CD14-positive monocyte (primary cell): Measurements from ENCODE around the gene THSD4. TPM values are rescaled to one million over a fixed set of nuclear protein-coding genes. Genes with fewer than 3 reads are reported as not detected.
"Not testable (repeated sequence)": the region's sequence is repeated elsewhere in the genome, so short reads cannot be mapped to it uniquely, and the experiment has no call there.

Experiments
- DNase-seq, 3 donors: peaks; one replicate each; pipeline ENCODE4 v3.0.0-alpha.2; 2011 to 2022
- H2AFZ ChIP-seq: 2 replicates; pipeline ENCODE4 v1.6.0; 2012; ENCODE audit warnings: mild to moderate bottlenecking, low read depth, low read length, inconsistent platforms; ENCODE audit not compliant: insufficient read depth, poor library complexity, severe bottlenecking
- H3K27ac ChIP-seq, 2 donors: 1 replicate in 1 of 2; 2 replicates in 1 of 2; pipeline ENCODE4 v1.5.1; 2012 to 2013; ENCODE audit warnings: low read length in 2 of 2, control low read depth in 1 of 2, inconsistent platforms in 1 of 2, low read depth in 1 of 2, mild to moderate bottlenecking in 1 of 2
- H3K27me3 ChIP-seq, 2 donors: one replicate each; pipeline versions ENCODE4 v1.6.0 to v1.6.1; 2011 to 2013; ENCODE audit warnings: low read length in 2 of 2; ENCODE audit not compliant: control insufficient read depth in 2 of 2, insufficient read depth in 2 of 2
- H3K36me3 ChIP-seq, 2 donors: replicated peaks in 1 of 2; 1 replicate in 1 of 2; 2 replicates in 1 of 2; pipeline versions ENCODE4 v1.5.1 to v1.6.1; 2012 to 2013; ENCODE audit warnings: low read length in 2 of 2, control low read depth in 1 of 2, inconsistent platforms in 1 of 2, mild to moderate bottlenecking in 1 of 2; ENCODE audit not compliant: insufficient read depth in 2 of 2, control insufficient read depth in 1 of 2
- H3K4me1 ChIP-seq, 2 donors: 1 replicate in 1 of 2; 2 replicates in 1 of 2; pipeline versions ENCODE4 v1.5.1 to v1.6.1; 2012 to 2013; ENCODE audit warnings: low read length in 2 of 2, control low read depth in 1 of 2, inconsistent platforms in 1 of 2, mild to moderate bottlenecking in 1 of 2, moderate library complexity in 1 of 2; ENCODE audit not compliant: insufficient read depth in 2 of 2, control insufficient read depth in 1 of 2
- H3K4me2 ChIP-seq: replicated peaks from 2 replicates; pipeline ENCODE3; 2012; ENCODE audit warnings: low read length, moderate library complexity, mild to moderate bottlenecking; ENCODE audit not compliant: poor library complexity, severe bottlenecking; ENCODE audit errors: extremely low read depth
- H3K4me3 ChIP-seq, 3 experiments: fragments of 200-600 bp in 1 of 3; sonication (generic) in 1 of 3; replicated peaks in 1 of 3; 1 replicate in 2 of 3; 2 replicates in 1 of 3; pipeline ENCODE4 v1.5.1; 2011 to 2013; ENCODE audit warnings: low read length in 3 of 3, mild to moderate bottlenecking in 3 of 3, control low read depth in 2 of 3, low read depth in 2 of 3, inconsistent platforms in 1 of 3, moderate library complexity in 1 of 3
- H3K79me2 ChIP-seq: 2 replicates; pipeline ENCODE4 v1.6.0; 2012; ENCODE audit warnings: mild to moderate bottlenecking, control low read depth, inconsistent platforms, low read length, moderate library complexity; ENCODE audit not compliant: insufficient read depth
- H3K9ac ChIP-seq: 2 replicates; pipeline ENCODE4 v1.6.0; 2017; ENCODE audit warnings: low read length, mild to moderate bottlenecking; ENCODE audit not compliant: insufficient read depth, poor library complexity, severe bottlenecking
- H3K9me3 ChIP-seq, 2 donors: replicated peaks in 1 of 2; 1 replicate in 1 of 2; 2 replicates in 1 of 2; pipeline versions ENCODE4 v1.5.1 to v1.6.1; 2012 to 2013; ENCODE audit warnings: low read length in 2 of 2, control low read depth in 1 of 2; ENCODE audit not compliant: control insufficient read depth in 1 of 2, insufficient read depth in 1 of 2
- H4K20me1 ChIP-seq: 2 replicates; pipeline ENCODE4 v1.6.0; 2012; ENCODE audit warnings: mild to moderate bottlenecking, low read length, control low read depth, moderate library complexity; ENCODE audit not compliant: insufficient read depth
- H3K27ac Mint-ChIP-seq, 7 donors: one replicate each; pipeline ENCODE4 v1.8.0; 2020; ENCODE audit warnings: mild to moderate bottlenecking in 7 of 7, mixed read lengths in 7 of 7, moderate library complexity in 6 of 7, inconsistent platforms in 2 of 7
- H3K27me3 Mint-ChIP-seq, 3 donors: one replicate each; pipeline ENCODE4 v1.8.0; 2021 to 2022; ENCODE audit warnings: low read depth in 3 of 3, mild to moderate bottlenecking in 3 of 3, mixed read lengths in 3 of 3, moderate library complexity in 3 of 3, inconsistent platforms in 1 of 3
- H3K36me3 Mint-ChIP-seq, 2 donors: one replicate each; pipeline ENCODE4 v1.8.0; 2020; ENCODE audit warnings: mixed read lengths in 2 of 2, inconsistent platforms in 1 of 2, mild to moderate bottlenecking in 1 of 2
- H3K4me1 Mint-ChIP-seq: one replicate; pipeline ENCODE4 v1.8.0; 2020; ENCODE audit warnings: mild to moderate bottlenecking, mixed read lengths
- H3K4me3 Mint-ChIP-seq, 2 donors: one replicate each; pipeline ENCODE4 v1.8.0; 2020; ENCODE audit warnings: mild to moderate bottlenecking in 2 of 2, mixed read lengths in 2 of 2, moderate library complexity in 1 of 2
- H3K9me3 Mint-ChIP-seq, 7 donors: one replicate each; pipeline ENCODE4 v1.8.0; 2020 to 2022; ENCODE audit warnings: mixed read lengths in 7 of 7, mild to moderate bottlenecking in 6 of 7, moderate library complexity in 6 of 7, inconsistent platforms in 2 of 7
- WGBS: methylation state at CpG from one replicate; pipeline ENCODE4 v1.1.5; 2013; ENCODE audit warnings: missing lambda C conversion rate; ENCODE audit not compliant: insufficient coverage; 5-methylcytosine and 5-hydroxymethylcytosine counted together
- intact Hi-C, 2 donors: fragments of 100-400 bp; cut with micrococcal nuclease; formaldehyde crosslinking; loops; one replicate each; pipeline versions ENCODE4 v1.15.0 to v1.15.1; 2023
- polyA plus RNA-seq, 3 donors: library from polyadenylated mRNA; depleted of rRNA in 1 of 3; unstranded in 2 of 3; stranded (reverse) in 1 of 3; fragments of 300-500 nt in 2 of 3; fragments of >200 nt in 1 of 3; fragmentation: Illumina TruSeq in 2 of 3; gene quantifications; 1 replicate in 2 of 3; 2 replicates in 1 of 3; pipeline ENCODE4 v1.2.3, GENCODE V29; 2012 to 2021
- TF ChIP-seq, protein P1 (sequence below): fragments of 200-600 bp; IDR thresholded peaks from one replicate; pipeline ENCODE4 v1.8.0; 2022; ENCODE audit warnings: antibody characterized with exemption, mild to moderate bottlenecking

The THSD4 gene
- polyA plus RNA-seq, 3 donors = not detected

GRCh38 chr15:71372769-71373168 is 257.5 kb downstream of the THSD4 start:
- H3K4me1 ChIP-seq, H4K20me1 ChIP-seq, H3K9me3 ChIP-seq, H3K79me2 ChIP-seq, H3K4me1 Mint-ChIP-seq, H3K27ac Mint-ChIP-seq, H3K27ac ChIP-seq, H3K27me3 ChIP-seq, H3K4me3 ChIP-seq, H2AFZ ChIP-seq, H3K9ac ChIP-seq, H3K4me2 ChIP-seq, DNase-seq, H3K36me3 ChIP-seq, intact Hi-C loops, H3K9me3 Mint-ChIP-seq, H3K4me3 Mint-ChIP-seq, H3K36me3 Mint-ChIP-seq: not testable (repeated sequence)
- 58% methylated on average over 3 of the region's 7 CpGs for WGBS
- peaks cover 8 to 12% (median 8%) of the 10 kb centered on the region in 3 donors for H3K27me3 Mint-ChIP-seq

DNA sequence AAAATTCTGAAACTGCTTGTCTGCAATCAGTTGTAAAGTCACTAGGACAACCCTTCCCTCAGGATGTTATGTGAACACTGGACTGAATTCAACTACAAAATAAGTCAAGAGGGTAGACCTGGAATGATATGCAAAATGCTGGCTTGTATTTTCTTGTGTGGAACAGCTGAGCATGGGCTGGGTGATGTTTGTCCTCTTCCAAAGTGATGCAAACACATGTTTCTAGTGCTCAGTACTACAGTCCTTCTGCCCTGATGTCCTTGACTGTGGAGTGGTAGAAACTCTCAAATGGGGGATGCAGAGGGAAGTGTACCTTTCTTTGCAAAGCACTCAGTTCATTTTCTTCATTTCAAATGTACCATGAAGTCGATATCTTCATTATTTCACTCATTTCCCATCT is 258.6 kb downstream of the THSD4 start:
- no peaks in the 10 kb centered on the region for H3K4me1 ChIP-seq
- Mint-ChIP-seq H3K4me3 (no peak overlapping the region), H3K36me3 (no peaks in the 10 kb centered on the region), H3K9me3 (peaks cover 0 to 8% (median 3%) of the 10 kb centered on the region in 7 donors), H3K27me3 (peaks cover 8 to 12% (median 9%) of the 10 kb centered on the region in 3 donors), H3K4me1 (no peaks in the 10 kb centered on the region), H3K27ac (no peak overlapping the region)
- intact Hi-C loops = no loop called here
- no peaks in the 10 kb centered on the region for H3K36me3 ChIP-seq
- no peaks in the 10 kb centered on the region for H3K79me2 ChIP-seq
- no peaks in the 10 kb centered on the region for H4K20me1 ChIP-seq
- peaks cover 0 to 2% of the 10 kb centered on the region in 2 donors for H3K27me3 ChIP-seq
- H3K4me2 ChIP-seq = no peak overlapping the region
- H3K27ac ChIP-seq = no peak overlapping the region
- H3K4me3 ChIP-seq = no peak overlapping the region
- no peaks in the 10 kb centered on the region for H3K9me3 ChIP-seq
- no peak overlapping the region for H3K9ac ChIP-seq
- DNase-seq = no peak
- no peak overlapping the region for H2AFZ ChIP-seq
- WGBS = no CpG with 5 or more reads among the region's 1 CpG
- TF ChIP-seq, protein P1, sequence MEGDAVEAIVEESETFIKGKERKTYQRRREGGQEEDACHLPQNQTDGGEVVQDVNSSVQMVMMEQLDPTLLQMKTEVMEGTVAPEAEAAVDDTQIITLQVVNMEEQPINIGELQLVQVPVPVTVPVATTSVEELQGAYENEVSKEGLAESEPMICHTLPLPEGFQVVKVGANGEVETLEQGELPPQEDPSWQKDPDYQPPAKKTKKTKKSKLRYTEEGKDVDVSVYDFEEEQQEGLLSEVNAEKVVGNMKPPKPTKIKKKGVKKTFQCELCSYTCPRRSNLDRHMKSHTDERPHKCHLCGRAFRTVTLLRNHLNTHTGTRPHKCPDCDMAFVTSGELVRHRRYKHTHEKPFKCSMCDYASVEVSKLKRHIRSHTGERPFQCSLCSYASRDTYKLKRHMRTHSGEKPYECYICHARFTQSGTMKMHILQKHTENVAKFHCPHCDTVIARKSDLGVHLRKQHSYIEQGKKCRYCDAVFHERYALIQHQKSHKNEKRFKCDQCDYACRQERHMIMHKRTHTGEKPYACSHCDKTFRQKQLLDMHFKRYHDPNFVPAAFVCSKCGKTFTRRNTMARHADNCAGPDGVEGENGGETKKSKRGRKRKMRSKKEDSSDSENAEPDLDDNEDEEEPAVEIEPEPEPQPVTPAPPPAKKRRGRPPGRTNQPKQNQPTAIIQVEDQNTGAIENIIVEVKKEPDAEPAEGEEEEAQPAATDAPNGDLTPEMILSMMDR = no peak
